Measurements from ENCODE around the gene GSTT4.
"Not testable (repeated sequence)": the region's sequence is repeated elsewhere in the genome, so short reads cannot be mapped to it uniquely, and the experiment has no call there.

GSTT4 gene

GRCh38 chr22:23953485-23953884, 51.8 kb downstream of the GSTT4 start:
- DNase-seq (ENCODE audit: low read depth in 2 of 2), result not testable (repeated sequence)

- DNase-seq (ENCODE audit: low read depth in 2 of 2), result not testable (repeated sequence)
Observed at GRCh38 chr22:23952794-23953405, 52.4 kb downstream of the GSTT4 start.

GRCh38 chr22:23951383-23951782, 53.9 kb downstream of the GSTT4 start:
- not testable (repeated sequence) for DNase-seq (ENCODE audit: low read depth in 2 of 2)

- DNase-seq (ENCODE audit: low read depth in 2 of 2), result not testable (repeated sequence)
Observed at GRCh38 chr22:23949764-23950163, 55.5 kb downstream of the GSTT4 start.
